KG1 (cell line): ENCODE data around the gene OR51A2.
"Not testable (repeated sequence)": the region's sequence is repeated elsewhere in the genome, so short reads cannot be mapped to it uniquely, and the experiment has no call there.

Source experiments
- DNase-seq: peaks from one replicate; lab custom pipeline; 2025; lab: John Stamatoyannopoulos, UW

The OR51A2 gene

GRCh38 chr11:4955613-4956012 is at the start of gene OR51A2:
Gene OR51A2 (minus strand): TSS chr11:4955713. CDS start chr11:4955713, 0 bp downstream.
- not testable (repeated sequence) for DNase-seq

- no peak for DNase-seq
Measured at GRCh38 chr11:5004424-5005274, 49.1 kb upstream of the OR51A2 start.

GRCh38 chr11:4994551-4994950 is 39.0 kb upstream of the OR51A2 start, which contains the start of gene OR51L1:
Gene OR51L1 (plus strand): TSS chr11:4994851. CDS start chr11:4998983, 4,132 bp downstream.
- DNase-seq, result no peak

DNA sequence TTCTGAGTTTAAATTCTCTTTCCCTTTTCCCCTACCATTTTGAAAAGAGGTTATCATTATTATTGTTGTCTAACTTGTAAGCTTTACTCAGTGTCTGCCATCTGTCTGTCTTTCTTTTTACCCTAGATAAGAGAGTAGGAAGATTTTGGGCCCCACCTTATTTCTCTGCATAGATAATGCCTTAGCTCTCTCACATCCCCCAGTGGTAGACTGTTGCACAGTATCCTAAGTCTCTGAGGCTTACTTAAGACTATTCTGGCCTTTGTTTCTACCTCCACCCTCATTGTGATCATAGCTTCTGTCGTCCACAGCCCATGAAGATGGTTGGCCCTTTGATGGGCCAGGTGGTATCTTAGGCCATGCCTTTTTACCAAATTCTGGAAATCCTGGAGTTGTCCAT is 35.5 kb upstream of the OR51A2 start:
- DNase-seq, result no peak

GRCh38 chr11:4983841-4984240 is 28.3 kb upstream of the OR51A2 start:
- no peak for DNase-seq

GRCh38 chr11:4982678-4983077 is 27.2 kb upstream of the OR51A2 start:
- no peak for DNase-seq

GRCh38 chr11:4979036-4979435 is 23.5 kb upstream of the OR51A2 start:
- no peak for DNase-seq

- no peak for DNase-seq
Measured at GRCh38 chr11:4975436-4975835, 19.9 kb upstream of the OR51A2 start.

- no peak for DNase-seq
Measured at GRCh38 chr11:4962816-4963215, 7.3 kb upstream of the OR51A2 start.

DNA sequence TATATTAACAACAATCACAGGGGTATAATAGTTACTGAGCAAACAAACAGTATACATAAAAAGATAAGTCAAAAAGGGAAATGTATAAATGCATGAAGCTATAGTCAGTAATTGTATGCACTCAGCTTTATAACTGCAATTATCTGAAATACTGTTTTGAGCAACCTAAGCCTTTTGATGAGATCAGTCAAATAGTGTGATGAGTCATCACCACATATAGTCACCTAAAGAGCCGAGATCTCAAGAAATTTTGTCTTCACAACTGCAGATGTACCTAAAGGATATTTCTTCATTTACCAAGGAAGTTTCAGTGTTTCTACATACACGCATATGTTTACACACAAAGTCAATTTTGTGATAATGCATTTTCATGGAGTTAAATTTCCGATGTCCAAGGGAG is 5.4 kb upstream of the OR51A2 start:
- no peak for DNase-seq

- no peak for DNase-seq
Measured at GRCh38 chr11:4957396-4957795, 1.9 kb upstream of the OR51A2 start.

- no peak for DNase-seq
Measured at GRCh38 chr11:4947505-4947904, 8.0 kb downstream of the OR51A2 start, which contains the start of gene OR51A4. Gene OR51A4 (minus strand): TSS chr11:4947605. CDS start chr11:4947100, 505 bp downstream.

- no peak for DNase-seq
Measured at GRCh38 chr11:4936745-4937144, 18.8 kb downstream of the OR51A2 start.

- DNase-seq, result no peak
Measured at GRCh38 chr11:4932751-4933150, 22.8 kb downstream of the OR51A2 start.

DNA sequence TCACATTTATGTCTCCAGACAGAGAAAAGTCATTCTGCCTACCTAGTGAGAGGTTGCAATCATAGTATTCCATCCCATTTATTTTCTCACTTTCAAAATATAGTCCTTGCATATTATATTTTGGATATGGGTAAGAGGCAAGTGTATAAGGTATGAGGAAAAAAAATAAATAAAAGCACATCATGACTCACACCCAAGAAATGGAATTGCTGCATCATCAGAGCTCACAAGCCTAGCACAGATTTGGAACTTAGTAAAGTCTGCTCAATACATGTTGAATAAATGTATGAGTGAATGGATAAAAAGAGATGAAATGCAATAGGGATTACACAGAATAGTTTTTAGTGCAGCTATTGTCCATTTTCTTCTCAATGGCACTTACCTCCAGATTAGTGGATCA is 28.9 kb downstream of the OR51A2 start:
- no peak for DNase-seq

GRCh38 chr11:4924239-4924638 is 31.3 kb downstream of the OR51A2 start, which contains the start of gene OR51G1:
Gene OR51G1 (minus strand): TSS chr11:4924339. CDS start chr11:4924339, 0 bp downstream.
- DNase-seq, result no peak

GRCh38 chr11:4922304-4922703 is 33.2 kb downstream of the OR51A2 start:
- DNase-seq, result no peak

DNA sequence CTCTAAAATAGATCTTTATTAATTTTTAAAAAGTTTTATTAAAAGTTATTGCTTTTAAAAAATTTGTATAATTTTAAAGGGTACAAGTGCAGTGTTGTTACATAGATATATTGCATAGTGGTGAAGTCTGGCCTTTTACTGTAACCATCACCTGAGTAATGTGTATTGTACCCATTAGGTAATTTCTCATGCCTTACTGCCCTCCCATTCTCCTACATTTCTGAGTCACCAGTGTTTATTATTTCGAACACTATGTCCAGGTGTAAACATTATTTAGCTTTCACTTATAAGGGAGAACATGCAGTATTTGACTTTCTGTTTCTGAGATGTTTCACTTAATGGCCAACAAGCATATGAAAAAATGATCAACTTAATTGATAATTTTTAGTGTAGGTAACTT is 33.7 kb downstream of the OR51A2 start:
- DNase-seq, result no peak

GRCh38 chr11:4919250-4919649 is 36.3 kb downstream of the OR51A2 start, which contains the start of gene OR51G2:
Gene OR51G2 (minus strand): TSS chr11:4919350. CDS start chr11:4915663, 3,687 bp downstream.
- DNase-seq, result no peak

DNA sequence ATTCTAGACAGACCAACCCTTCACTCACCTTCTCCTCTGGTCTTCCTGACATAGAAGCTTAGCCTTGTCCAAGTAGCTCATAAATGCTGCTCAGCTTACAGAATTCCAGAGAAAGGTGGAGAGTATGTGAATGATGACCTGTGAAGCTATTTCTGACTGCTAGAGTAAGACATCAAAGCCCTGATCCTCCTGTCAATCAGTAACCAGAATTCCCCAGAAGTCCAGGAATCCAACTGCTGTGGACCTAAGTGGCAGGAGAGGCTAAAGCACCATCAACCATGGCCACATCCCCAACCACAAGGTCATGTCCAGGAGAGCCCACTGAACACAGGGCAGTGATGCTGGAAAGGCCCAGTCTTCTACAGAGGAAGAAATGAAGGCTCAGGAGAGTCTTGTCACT is 38.9 kb downstream of the OR51A2 start:
- no peak for DNase-seq
